ENCODE results near the gene GRID1. TPM values are rescaled to one million over a fixed set of nuclear protein-coding genes. Genes with fewer than 3 reads are reported as not detected.

The GRID1 gene
- total and polyA plus RNA-seq, 9 of the 15 experiments (the other 6 are each of a cell fraction or from before 2014, with no cell fraction given) = 0.01 to 7.2 (median 1.2) TPM

GRCh38 chr10:86177537-86178155 lies 188.9 kb downstream of the GRID1 start:
- FAIRE-seq (no peak), ATAC-seq (no peak), DNase-seq (ENCODE audit: extremely low read depth in 1 of 4, low spot score in 3 of 4) (no peak)
- H4K20me1 ChIP-seq (replicated peaks; ENCODE audit: control insufficient read depth, insufficient read depth, low read length) = 0 out of 2 replicates have a peak, but pooled peaks cover 5% of the 10 kb centered on the region
- peaks cover 0 to 8% of the 10 kb centered on the region in 2 experiments; a peak in 1 of 5 replicates for H3K27me3 ChIP-seq (ENCODE audit: control insufficient read depth in 2 of 2, insufficient read depth in 2 of 2, low read length in 2 of 2)
- POLR2A ChIA-PET = no interaction called here
- H3K9me3 ChIP-seq (replicated peaks; ENCODE audit: control insufficient read depth, insufficient read depth, low read depth, low read length) = no peaks in the 10 kb centered on the region
- no peak overlapping the region for H3K9ac ChIP-seq (ENCODE audit: insufficient read depth in 1 of 2, low read depth in 2 of 2, low read length in 2 of 2)
- H2AFZ ChIP-seq (ENCODE audit: low read depth, low read length) = no peak overlapping the region
- no peak overlapping the region for H3K4me3 ChIP-seq
- H3K9me1 ChIP-seq (ENCODE audit: control insufficient read depth, insufficient read depth, low read length) = no peaks in the 10 kb centered on the region
- WGBS (ENCODE audit: insufficient coverage, low coverage, missing lambda C conversion rate) = 2% methylated on average over 7 of the region's 11 CpGs
- BruUV-seq (replicated peaks) = no TSS peak
- no peaks in the 10 kb centered on the region for H3K79me2 ChIP-seq (ENCODE audit: control insufficient read depth, insufficient read depth, low read length)
- intact Hi-C loops (cut with micrococcal nuclease) (no loop called here), in situ Hi-C loops (cut with MboI) (no loop called here)
- no peak overlapping the region for H3K4me2 ChIP-seq (ENCODE audit: insufficient read depth, low read length)
- no peaks in the 10 kb centered on the region for H3K36me3 ChIP-seq (ENCODE audit: control insufficient read depth, insufficient read depth, low read length)
- TF ChIP-seq IRF2 (CRISPR knock-in tag; IDR thresholded peaks at IDR 0.05) (no peak), HDAC2 (IDR thresholded peaks at IDR 0.05) (no peak), ZNF561 (CRISPR knock-in tag; conservative IDR thresholded peaks at IDR 0.05) (no peak), ZBTB1 (CRISPR knock-in tag; IDR thresholded peaks at IDR 0.05; ENCODE audit: borderline replicate concordance, low read depth) (no peak), XRCC5 (IDR thresholded peaks at IDR 0.05; ENCODE audit: low read depth, low read length) (no peak), BMI1 (IDR thresholded peaks at IDR 0.05; ENCODE audit: low read length) (no peak), ZNF655 (CRISPR knock-in tag; IDR thresholded peaks at IDR 0.05) (no peak), SNAPC5 (CRISPR knock-in tag; IDR thresholded peaks at IDR 0.05) (no peak), IRF1 (CRISPR knock-in tag; IDR thresholded peaks at IDR 0.05; ENCODE audit: borderline replicate concordance) (no peak), ZNF398 (CRISPR knock-in tag; IDR thresholded peaks at IDR 0.05) (no peak), POLR2AphosphoS2 (IDR thresholded peaks at IDR 0.05; ENCODE audit: low read length) (no peak), PHF8 (IDR thresholded peaks at IDR 0.05; ENCODE audit: borderline replicate concordance, low read length) (no peak), RAD21 (CRISPR knock-in tag; conservative IDR thresholded peaks at IDR 0.05 in 1 of 2, IDR thresholded peaks at IDR 0.05 in 1 of 2) (no peak), TCFL5 (CRISPR knock-in tag; conservative IDR thresholded peaks at IDR 0.05) (no peak)
- H3K27ac ChIP-seq (ENCODE audit: extremely low read depth, low read depth, low read length) = no peak overlapping the region
- H3K4me1 ChIP-seq (replicated peaks in 1 of 2; ENCODE audit: control insufficient read depth in 2 of 2, insufficient read depth in 2 of 2, low read length in 2 of 2) = no peaks in the 10 kb centered on the region
- CTCF ChIA-PET (ENCODE audit: low intra/inter-chr PET ratio) = no interaction called here
